ES-I3 (cell line): ENCODE results near the gene BPI.
A peak's percentile ranks its signal among the peaks of the same experiment; 100 is the strongest.
"Not testable (repeated sequence)": the region's sequence is repeated elsewhere in the genome, so short reads cannot be mapped to it uniquely, and the experiment has no call there.

Source experiments
- H3K36me3 ChIP-seq: 2 replicates; pipeline ENCODE4 v1.6.1; 2013; ENCODE audit warnings: mild to moderate bottlenecking, low read length, control low read depth, moderate library complexity; ENCODE audit not compliant: insufficient read depth
- H3K4me1 ChIP-seq: 2 replicates; pipeline ENCODE4 v1.6.1; 2013; ENCODE audit warnings: mild to moderate bottlenecking, control low read depth, low read length; ENCODE audit not compliant: insufficient read depth
- H3K9ac ChIP-seq: 2 replicates; pipeline ENCODE4 v1.6.1; 2013; ENCODE audit warnings: low read depth, mild to moderate bottlenecking, low read length, moderate library complexity
- H3K9me3 ChIP-seq: 2 replicates; pipeline ENCODE4 v1.6.1; 2013; ENCODE audit warnings: mild to moderate bottlenecking, low read length, moderate library complexity; ENCODE audit not compliant: control insufficient read depth, insufficient read depth

Gene BPI

GRCh38 chr20:38358556-38358955, 54.6 kb downstream of the BPI start:
- Histone ChIP-seq H3K4me1 (peaks cover 22% of the 10 kb centered on the region), H3K9ac (no peak overlapping the region), H3K9me3 (no peaks in the 10 kb centered on the region), H3K36me3 (no peaks in the 10 kb centered on the region)

GRCh38 chr20:38363004-38363747, 59.2 kb downstream of the BPI start:
- Histone ChIP-seq H3K9me3 (no peaks in the 10 kb centered on the region), H3K4me1 (peaks cover 6% of the 10 kb centered on the region; the same call in 1 of the 2 replicates), H3K36me3 (no peaks in the 10 kb centered on the region), H3K9ac (no peak overlapping the region)

DNA sequence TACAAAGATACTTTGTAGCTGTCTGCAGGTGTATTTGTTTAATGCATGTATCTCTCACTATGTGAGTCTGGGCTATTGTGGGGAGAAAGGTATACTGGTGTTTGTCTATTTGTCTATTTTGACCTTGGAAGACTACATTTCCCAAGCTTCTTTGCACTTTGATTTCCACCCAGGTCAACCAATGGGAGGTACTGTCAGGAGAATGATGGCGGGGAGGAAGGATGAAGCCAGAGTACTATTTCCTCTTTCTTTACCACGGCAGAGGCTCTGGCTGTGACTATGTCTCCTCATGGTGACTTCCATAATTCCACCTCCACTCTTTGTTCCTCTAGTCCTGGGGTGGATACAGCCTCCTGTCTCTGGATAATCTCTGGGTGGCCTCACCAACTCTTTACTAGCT, 65.4 kb downstream of the BPI start:
- no peaks in the 10 kb centered on the region for H3K4me1 ChIP-seq
- H3K9me3 ChIP-seq = no peaks in the 10 kb centered on the region
- H3K36me3 ChIP-seq = no peaks in the 10 kb centered on the region
- peak overlapping the region; percentile 9; the same call in 1 of the 2 replicates for H3K9ac ChIP-seq

GRCh38 chr20:38372806-38373205, 68.8 kb downstream of the BPI start:
- Histone ChIP-seq H3K9ac (no peak overlapping the region), H3K36me3 (no peaks in the 10 kb centered on the region), H3K9me3 (no peaks in the 10 kb centered on the region), H3K4me1 (no peaks in the 10 kb centered on the region)

DNA sequence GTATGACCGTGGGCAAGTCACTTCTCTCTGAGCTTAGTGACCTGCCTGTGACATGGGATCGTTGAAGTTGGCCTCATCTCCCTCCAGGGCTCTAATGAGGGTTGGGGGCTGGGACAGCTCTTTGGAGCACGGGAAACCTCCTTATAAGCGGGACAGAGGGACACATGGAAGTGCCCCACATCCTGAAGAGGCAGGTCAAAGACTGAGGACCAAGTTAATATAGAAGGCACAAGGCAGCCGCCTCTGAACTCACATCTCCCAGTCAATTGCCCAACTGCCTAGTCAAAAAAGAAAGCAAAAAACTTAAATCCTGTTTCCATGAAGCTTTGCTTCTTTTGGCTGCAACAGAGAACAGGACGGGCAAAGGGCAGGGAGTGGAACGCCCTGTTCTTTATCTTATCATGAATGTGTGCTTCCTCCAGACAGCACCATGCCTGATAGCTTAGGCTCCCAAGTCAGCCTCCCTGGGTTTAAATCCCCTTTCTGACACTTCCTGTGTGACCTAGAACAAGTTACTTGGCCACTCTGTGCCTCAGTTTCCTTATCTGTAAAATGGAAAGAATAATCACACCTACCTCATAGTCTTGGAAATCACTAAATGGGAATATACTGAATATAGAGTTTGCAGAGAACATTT, 69.4 kb downstream of the BPI start:
- Histone ChIP-seq H3K36me3 (no peaks in the 10 kb centered on the region), H3K9ac (no peak overlapping the region), H3K4me1 (no peaks in the 10 kb centered on the region), H3K9me3 (no peaks in the 10 kb centered on the region)

- Histone ChIP-seq H3K4me1 (no peaks in the 10 kb centered on the region), H3K9ac (no peak overlapping the region), H3K36me3 (no peaks in the 10 kb centered on the region), H3K9me3 (no peaks in the 10 kb centered on the region)
These were observed 69.9 kb downstream of the BPI start for GRCh38 chr20:38373898-38374297.

GRCh38 chr20:38377039-38377685, 73.2 kb downstream of the BPI start:
- Histone ChIP-seq H3K9ac (no peak overlapping the region), H3K4me1 (no peaks in the 10 kb centered on the region), H3K36me3 (no peaks in the 10 kb centered on the region), H3K9me3 (no peaks in the 10 kb centered on the region)

- not testable (repeated sequence) for H3K36me3 ChIP-seq, H3K9me3 ChIP-seq, H3K4me1 ChIP-seq, H3K9ac ChIP-seq
These were observed 73.9 kb downstream of the BPI start for GRCh38 chr20:38377838-38378237.

DNA sequence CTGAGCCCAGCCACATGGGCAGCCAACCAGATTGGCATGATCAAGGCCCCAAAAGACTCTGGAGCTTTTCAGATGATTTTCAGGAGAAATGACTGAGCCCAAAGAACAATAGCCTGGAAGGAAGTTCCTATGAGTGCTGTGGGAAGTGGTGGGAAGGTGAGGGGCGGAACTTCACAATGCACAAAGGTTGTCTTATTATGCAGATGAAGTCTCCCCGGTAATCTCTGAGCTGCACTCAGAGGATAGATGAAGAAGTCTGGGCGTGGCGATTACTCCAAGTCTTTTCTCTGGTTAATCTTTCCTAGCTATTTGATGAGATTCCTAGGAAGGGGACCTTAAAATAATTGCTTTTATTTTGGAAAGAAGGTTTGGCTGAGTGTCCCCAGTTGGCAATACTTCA, 79.2 kb downstream of the BPI start:
- Histone ChIP-seq H3K9ac (no peak overlapping the region), H3K36me3 (no peaks in the 10 kb centered on the region), H3K4me1 (no peaks in the 10 kb centered on the region), H3K9me3 (no peaks in the 10 kb centered on the region)

- H3K9me3 ChIP-seq = no peaks in the 10 kb centered on the region
- H3K9ac ChIP-seq = no peak overlapping the region
- no peaks in the 10 kb centered on the region for H3K4me1 ChIP-seq
- H3K36me3 ChIP-seq = no peaks in the 10 kb centered on the region
These were observed 82.0 kb downstream of the BPI start for GRCh38 chr20:38386004-38386403.

- no peaks in the 10 kb centered on the region for H3K4me1 ChIP-seq
- no peaks in the 10 kb centered on the region for H3K36me3 ChIP-seq
- H3K9me3 ChIP-seq = no peaks in the 10 kb centered on the region
- no peak overlapping the region for H3K9ac ChIP-seq
These were observed 82.9 kb downstream of the BPI start for GRCh38 chr20:38386851-38387250.
